Neuronal stem cell (in vitro differentiated cells): ENCODE measurements around the gene MUS81.
"Not testable (repeated sequence)": the region's sequence is repeated elsewhere in the genome, so short reads cannot be mapped to it uniquely, and the experiment has no call there.

Experiments used
- DNase-seq: peaks from one replicate; pipeline ENCODE4 v3.0.0-alpha.2; 2013; ENCODE audit warnings: low spot score
- H2AFZ ChIP-seq: one replicate; pipeline ENCODE4 v1.6.1; 2013; ENCODE audit warnings: mild to moderate bottlenecking, low read length, inconsistent platforms
- H2AK5ac ChIP-seq: 2 replicates; pipeline ENCODE4 v1.6.1; 2013; ENCODE audit warnings: low read depth, mild to moderate bottlenecking, inconsistent platforms, low read length, moderate library complexity, mixed read lengths
- H2BK120ac ChIP-seq: 2 replicates; pipeline ENCODE4 v1.6.1; 2013; ENCODE audit warnings: low read depth, mild to moderate bottlenecking, inconsistent platforms, low read length, moderate library complexity, mixed read lengths
- H2BK12ac ChIP-seq: one replicate; pipeline ENCODE4 v1.6.1; 2013; ENCODE audit warnings: low read length, inconsistent platforms
- H2BK15ac ChIP-seq: 2 replicates; pipeline ENCODE4 v1.6.1; 2013; ENCODE audit warnings: mild to moderate bottlenecking, low read length, inconsistent platforms, mixed read lengths
- H2BK5ac ChIP-seq: one replicate; pipeline ENCODE4 v1.6.1; 2013; ENCODE audit warnings: inconsistent platforms, mild to moderate bottlenecking, low read length, moderate library complexity
- H3K14ac ChIP-seq: one replicate; pipeline ENCODE4 v1.6.1; 2013; ENCODE audit warnings: low read length, inconsistent platforms
- H3K18ac ChIP-seq: 2 replicates; pipeline ENCODE4 v1.6.1; 2013; ENCODE audit warnings: low read length, inconsistent platforms
- H3K23ac ChIP-seq: 2 replicates; pipeline ENCODE4 v1.6.1; 2013; ENCODE audit warnings: low read depth, mild to moderate bottlenecking, mixed read lengths, low read length, inconsistent platforms; ENCODE audit not compliant: poor library complexity
- H3K27ac ChIP-seq: replicated peaks from 3 replicates; pipeline ENCODE4 v1.5.1; 2013; ENCODE audit warnings: low read length, inconsistent platforms
- H3K27me3 ChIP-seq, 3 experiments: 2 replicates each; pipeline ENCODE4 v1.6.1; 2013; ENCODE audit warnings: low read length in 3 of 3, mild to moderate bottlenecking in 2 of 3, inconsistent platforms in 1 of 3, low read depth in 1 of 3, mixed read lengths in 1 of 3, moderate library complexity in 1 of 3; ENCODE audit not compliant: control insufficient read depth in 3 of 3, insufficient read depth in 3 of 3
- H3K36me3 ChIP-seq, 2 donors: replicated peaks in 1 of 2; 2 replicates each; pipeline ENCODE4 v1.6.1; 2013; ENCODE audit warnings: low read length in 2 of 2; ENCODE audit not compliant: control insufficient read depth in 2 of 2, insufficient read depth in 2 of 2
- H3K4ac ChIP-seq: 2 replicates; pipeline ENCODE4 v1.6.1; 2013; ENCODE audit warnings: inconsistent platforms, mild to moderate bottlenecking, low read length, moderate library complexity
- H3K4me1 ChIP-seq, 2 donors: 1 replicate in 1 of 2; 2 replicates in 1 of 2; pipeline ENCODE4 v1.6.1; 2013; ENCODE audit warnings: low read length in 2 of 2, low read depth in 1 of 2; ENCODE audit not compliant: control insufficient read depth in 2 of 2, insufficient read depth in 1 of 2
- H3K4me2 ChIP-seq: one replicate; pipeline ENCODE4 v1.6.1; 2013; ENCODE audit warnings: mild to moderate bottlenecking, low read length, inconsistent platforms; ENCODE audit not compliant: insufficient read depth, poor library complexity, severe bottlenecking
- H3K4me3 ChIP-seq, 2 donors: 2 replicates each; pipeline ENCODE4 v1.5.1; 2013; ENCODE audit warnings: low read length in 2 of 2, mild to moderate bottlenecking in 2 of 2, inconsistent platforms in 1 of 2, moderate library complexity in 1 of 2
- H3K79me1 ChIP-seq: one replicate; pipeline ENCODE4 v1.6.1; 2013; ENCODE audit warnings: low read depth, mild to moderate bottlenecking, inconsistent platforms, low read length, moderate library complexity
- H3K9ac ChIP-seq: one replicate; pipeline ENCODE4 v1.6.1; 2013; ENCODE audit warnings: mild to moderate bottlenecking, low read depth, low read length, inconsistent platforms; ENCODE audit not compliant: poor library complexity
- H3K9me3 ChIP-seq, 2 donors: replicated peaks in 1 of 2; 2 replicates each; pipeline versions ENCODE3 to v1.6.1; 2013; ENCODE audit warnings: low read length in 2 of 2, mild to moderate bottlenecking in 2 of 2, inconsistent platforms in 1 of 2, low read depth in 1 of 2, mixed read lengths in 1 of 2, moderate library complexity in 1 of 2; ENCODE audit not compliant: control insufficient read depth in 2 of 2, insufficient read depth in 1 of 2
- H4K8ac ChIP-seq: one replicate; pipeline ENCODE4 v1.6.1; 2013; ENCODE audit warnings: low read depth, mild to moderate bottlenecking, inconsistent platforms, low read length, moderate library complexity
- H4K91ac ChIP-seq: one replicate; pipeline ENCODE4 v1.6.1; 2013; ENCODE audit warnings: low read length, low read depth, mild to moderate bottlenecking, inconsistent platforms; ENCODE audit not compliant: poor library complexity
- WGBS, 2 donors: extraction: QIAGEN DNeasy Blood & Tissue Kit; methylation state at CpG; one replicate each; pipeline ENCODE4 v1.1.7; 2013; ENCODE audit warnings: missing lambda C conversion rate in 2 of 2, mixed read lengths in 1 of 2; ENCODE audit not compliant: insufficient read length in 2 of 2, insufficient replicate concordance in 1 of 2; ENCODE audit errors: extremely low coverage in 2 of 2; 5-methylcytosine and 5-hydroxymethylcytosine counted together

MUS81 gene

DNA sequence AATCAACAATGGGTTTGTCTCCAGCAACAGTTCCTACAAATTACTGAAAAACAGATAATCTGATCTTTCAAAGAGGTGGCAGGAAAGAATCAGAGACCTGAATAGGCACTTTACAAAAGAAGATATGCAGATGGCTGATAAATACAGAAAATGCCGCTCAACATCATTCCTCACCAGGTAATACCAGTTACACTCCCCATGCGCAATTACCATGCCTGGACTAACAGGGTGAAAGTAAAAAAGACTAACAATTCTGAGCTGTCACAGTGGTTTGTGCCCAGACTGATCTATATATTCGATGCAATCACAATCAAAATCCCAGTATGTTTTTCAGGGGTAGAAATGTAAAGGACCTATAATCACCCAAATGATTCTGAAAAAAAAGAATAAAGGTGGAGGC is 16.4 kb upstream of the MUS81 start:
- Histone ChIP-seq H3K4ac (no peak overlapping the region), H4K8ac (no peak overlapping the region), H3K79me1 (no peaks in the 10 kb centered on the region), H2BK120ac (no peak overlapping the region), H3K9ac (no peak overlapping the region), H3K4me1 (no peaks in the 10 kb centered on the region), H2BK5ac (no peak overlapping the region), H3K4me2 (no peak overlapping the region), H4K91ac (no peak overlapping the region), H3K23ac (no peak overlapping the region), H3K9me3 (no peaks in the 10 kb centered on the region), H2AK5ac (no peak overlapping the region), H3K14ac (no peak overlapping the region), H3K4me3 (no peak overlapping the region), H2BK12ac (no peak overlapping the region), H3K18ac (no peak overlapping the region), H3K27ac (no peak overlapping the region), H3K36me3 (no peaks in the 10 kb centered on the region), H2BK15ac (no peak overlapping the region), H2AFZ (no peak overlapping the region), H3K27me3 (no peaks in the 10 kb centered on the region)
- no CpG with 5 or more reads among the region's 3 CpGs for WGBS, 2 donors
- no peak for DNase-seq

DNA sequence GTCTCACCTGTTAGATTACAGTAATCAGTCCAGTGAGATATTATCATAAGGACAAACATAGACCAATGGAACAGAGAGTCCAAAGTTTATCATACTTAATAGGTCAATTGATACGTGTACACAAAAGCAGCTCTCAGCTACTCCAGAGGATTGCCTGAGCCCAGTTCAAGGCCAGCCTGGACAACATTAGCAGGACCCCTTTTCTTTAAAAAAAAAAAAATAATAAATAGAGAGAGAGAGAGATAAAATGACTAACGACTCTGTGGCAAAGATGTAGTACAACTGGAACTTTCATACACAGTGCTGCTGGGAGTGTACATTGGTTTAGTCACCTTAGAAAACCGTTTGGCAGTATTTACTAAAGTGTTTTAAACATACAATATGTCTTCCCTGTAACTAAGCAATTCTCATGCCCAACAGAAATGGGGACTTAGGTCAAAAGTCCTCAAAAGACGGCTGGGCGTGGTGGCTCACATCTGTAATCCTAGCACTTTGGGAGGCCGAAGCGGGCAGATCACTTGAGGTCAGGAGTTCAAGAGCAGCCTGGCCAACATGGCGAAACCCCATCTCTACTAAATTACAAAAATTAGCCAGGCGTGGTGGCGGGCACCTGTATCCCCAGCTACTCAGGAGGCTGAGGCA is 15.9 kb upstream of the MUS81 start:
- H2BK15ac ChIP-seq: no peak overlapping the region
- H2BK120ac ChIP-seq: no peak overlapping the region
- H3K79me1 ChIP-seq: no peaks in the 10 kb centered on the region
- no peak overlapping the region for H3K23ac ChIP-seq
- WGBS, 2 donors: no CpG with 5 or more reads among the region's 10 CpGs
- H3K4me1 ChIP-seq: peaks cover 0 to 2% of the 10 kb centered on the region in 2 donors
- DNase-seq: no peak
- H4K8ac ChIP-seq: no peak overlapping the region
- no peak overlapping the region for H2BK5ac ChIP-seq
- no peak overlapping the region for H3K9ac ChIP-seq
- H3K4ac ChIP-seq: no peak overlapping the region
- H3K27me3 ChIP-seq: no peaks in the 10 kb centered on the region
- H3K4me3 ChIP-seq: no peak overlapping the region
- no peaks in the 10 kb centered on the region for H3K9me3 ChIP-seq
- no peak overlapping the region for H2AK5ac ChIP-seq
- no peak overlapping the region for H3K4me2 ChIP-seq
- H4K91ac ChIP-seq: no peak overlapping the region
- no peaks in the 10 kb centered on the region for H3K36me3 ChIP-seq
- H3K27ac ChIP-seq: no peak overlapping the region
- no peak overlapping the region for H2BK12ac ChIP-seq
- H3K14ac ChIP-seq: no peak overlapping the region
- H2AFZ ChIP-seq: no peak overlapping the region
- H3K18ac ChIP-seq: no peak overlapping the region

DNA sequence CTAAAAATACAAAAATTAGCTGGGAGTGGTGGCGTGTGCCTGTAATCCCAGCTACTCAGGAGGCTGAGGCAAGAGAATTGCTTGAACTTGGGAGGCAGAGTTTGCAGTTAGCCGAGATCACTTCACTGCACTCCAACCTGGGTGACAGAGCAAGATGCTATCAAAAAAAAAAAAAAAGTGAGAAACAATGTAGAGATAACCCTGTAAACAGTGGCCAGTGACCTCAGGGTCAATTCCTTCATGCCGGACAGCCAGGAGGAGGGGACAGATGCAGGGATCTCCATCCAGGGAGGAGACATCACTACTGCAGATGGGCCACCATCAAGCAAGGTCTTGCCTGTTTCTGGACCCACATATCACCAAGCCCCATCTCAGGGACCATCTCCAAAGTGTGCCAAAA is 12.5 kb upstream of the MUS81 start:
- Histone ChIP-seq H3K4me2 (no peak overlapping the region), H3K4me3 (no peak overlapping the region), H2AK5ac (no peak overlapping the region), H3K27me3 (no peaks in the 10 kb centered on the region), H3K36me3 (peaks cover 14 to 16% of the 10 kb centered on the region in 2 donors), H3K4ac (no peak overlapping the region), H2BK12ac (no peak overlapping the region), H3K4me1 (peaks cover 0 to 4% of the 10 kb centered on the region in 2 donors), H3K9ac (no peak overlapping the region), H3K18ac (no peak overlapping the region), H3K23ac (no peak overlapping the region), H4K8ac (no peak overlapping the region), H2AFZ (no peak overlapping the region), H4K91ac (no peak overlapping the region), H2BK5ac (no peak overlapping the region), H2BK15ac (no peak overlapping the region), H3K9me3 (peaks cover 6 to 11% of the 10 kb centered on the region in 2 donors), H3K79me1 (no peaks in the 10 kb centered on the region), H2BK120ac (no peak overlapping the region), H3K14ac (no peak overlapping the region), H3K27ac (no peak overlapping the region)
- WGBS, 2 donors: no CpG with 5 or more reads among the region's 3 CpGs
- DNase-seq: no peak

DNA sequence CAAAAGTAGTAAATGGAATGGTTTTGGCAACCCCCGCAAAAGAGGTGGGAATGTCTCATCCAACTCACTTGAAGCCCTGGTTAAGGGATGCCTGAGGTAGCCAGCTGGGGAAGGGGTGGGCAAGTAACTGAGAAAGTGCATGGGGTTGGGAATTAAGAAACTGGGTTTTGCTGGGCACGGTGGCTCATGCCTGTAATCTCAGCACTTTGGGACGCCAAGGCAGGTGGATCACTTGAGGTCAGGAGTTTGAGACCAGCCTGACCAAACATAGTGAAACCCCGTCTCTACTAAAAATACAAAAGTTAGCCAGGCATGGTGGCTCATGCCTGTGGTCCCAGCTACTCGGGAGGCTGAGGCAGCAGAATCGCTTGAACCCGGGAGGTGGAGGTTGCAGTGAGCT is 11.5 kb upstream of the MUS81 start:
- not testable (repeated sequence) for H3K4ac ChIP-seq, H3K14ac ChIP-seq, H3K4me3 ChIP-seq, H3K79me1 ChIP-seq, H2BK120ac ChIP-seq, H3K4me1 ChIP-seq, H3K9ac ChIP-seq, H3K4me2 ChIP-seq, H3K27me3 ChIP-seq, H3K27ac ChIP-seq, H2BK15ac ChIP-seq, H2AFZ ChIP-seq, H2BK5ac ChIP-seq, H2BK12ac ChIP-seq, H4K91ac ChIP-seq, H3K18ac ChIP-seq, DNase-seq, H3K23ac ChIP-seq, H2AK5ac ChIP-seq, H4K8ac ChIP-seq
- Histone ChIP-seq H3K36me3 (peaks cover 24% of the 10 kb centered on the region in 2 donors), H3K9me3 (peaks cover 6 to 14% of the 10 kb centered on the region in 2 donors)
- no CpG with 5 or more reads among the region's 7 CpGs for WGBS, 2 donors
